Measurements from ENCODE around the gene D2HGDH. TPM values are rescaled to one million over a fixed set of nuclear protein-coding genes. Genes with fewer than 3 reads are reported as not detected.

Gene D2HGDH
- total and polyA plus RNA-seq, 2 of the 8 experiments (the other 6 are each of a cell fraction or from before 2014, with no cell fraction given) = 3.4 to 8.1 TPM

GRCh38 chr2:241811952-241812729 lies 77.7 kb downstream of the D2HGDH start:
- CTCF ChIA-PET (ENCODE audit: partially characterized antibody) = interaction anchor here (0.6 to 1.8 kb wide), 4 partner anchors 15 to 66 kb away, joined by 3 to 6 read pairs (median 3); no protein-coding TSS in a partner anchor
- no peaks in the 10 kb centered on the region for H4K20me1 ChIP-seq (replicated peaks in 1 of 2; ENCODE audit: control insufficient read depth in 1 of 2, insufficient read depth in 2 of 2, low read length in 2 of 2)
- 83% methylated on average over 15 of the region's 20 CpGs; no CpG with 5 or more reads in 1 of the 2 experiments for WGBS, 2 experiments (ENCODE audit: extremely low coverage in 1 of 2, insufficient coverage in 1 of 2, insufficient read length in 1 of 2, insufficient replicate concordance in 2 of 2, low coverage in 1 of 2, low lambda C conversion rate in 2 of 2, missing lambda C conversion rate in 1 of 2)
- no peak overlapping the region for H2BK15ac ChIP-seq (ENCODE audit: low read length)
- H3K18ac ChIP-seq (ENCODE audit: extremely low read depth, low read length) = no peak overlapping the region
- H3K27me3 ChIP-seq (replicated peaks in 1 of 4; ENCODE audit: control insufficient read depth in 3 of 4, extremely low read depth in 1 of 4, insufficient read depth in 3 of 4, low read length in 3 of 4) = no peaks in the 10 kb centered on the region; a peak in 3 of 7 replicates
- H2AFZ ChIP-seq (ENCODE audit: low read length) = no peak overlapping the region
- no peak overlapping the region for H3K14ac ChIP-seq (ENCODE audit: insufficient read length)
- H3K56ac ChIP-seq (replicated peaks; ENCODE audit: insufficient read length, low read depth, low read length) = no peak overlapping the region
- no peak overlapping the region for H2AK5ac ChIP-seq (ENCODE audit: low read depth, low read length)
- H3K4me2 ChIP-seq (ENCODE audit: insufficient read depth in 1 of 2, low read depth in 2 of 2, low read length in 2 of 2) = no peak overlapping the region
- peaks cover 0 to 9% (median 4%) of the 10 kb centered on the region in 4 experiments; a peak in 5 of 7 replicates for H3K4me1 ChIP-seq (replicated peaks in 1 of 4; ENCODE audit: control insufficient read depth in 3 of 4, insufficient read depth in 4 of 4, low read length in 3 of 4)
- H2BK120ac ChIP-seq (replicated peaks; ENCODE audit: low read depth, low read length) = no peak overlapping the region
- H4K8ac ChIP-seq (ENCODE audit: extremely low read depth, insufficient read depth, low read length) = no peak overlapping the region; the same call in 1 of the 2 replicates
- no peaks in the 10 kb centered on the region for H3K79me1 ChIP-seq (ENCODE audit: low read depth, low read length)
- H3K23ac ChIP-seq (ENCODE audit: insufficient read length) = no peak overlapping the region
- H2BK20ac ChIP-seq (ENCODE audit: low read length) = no peak overlapping the region
- no peaks in the 10 kb centered on the region for H3K9me3 ChIP-seq (ENCODE audit: insufficient read depth in 2 of 2, low read depth in 1 of 2, low read length in 1 of 2)
- POLR2A ChIA-PET (ENCODE audit: partially characterized antibody) = interaction anchor here (1.2 to 3.0 kb wide), 2 partner anchors 7 to 110 kb away, joined by 3 to 11 read pairs; partner anchors contain the start of gene ING5
- no peak for FAIRE-seq
- H3K27ac ChIP-seq (ENCODE audit: low read depth, low read length) = no peak overlapping the region
- H2BK5ac ChIP-seq (ENCODE audit: low read depth, low read length) = no peak overlapping the region
- H4K91ac ChIP-seq (replicated peaks; ENCODE audit: insufficient read length, low read length) = peak overlapping the region; percentile 54
- no peak for TF ChIP-seq SIN3A (conservative IDR thresholded peaks at IDR 0.05 in 1 of 2, IDR thresholded peaks at IDR 0.05 in 1 of 2; ENCODE audit: low read depth in 1 of 2, low read length in 2 of 2)
- TF ChIP-seq NANOG (IDR thresholded peaks at IDR 0.05; ENCODE audit: insufficient read depth, low read depth, low read length, poor library complexity, severe bottlenecking) = no peak
- no peak for TF ChIP-seq EGR1 (IDR thresholded peaks at IDR 0.05; ENCODE audit: borderline replicate concordance, low read depth, low read length)
- no peak for TF ChIP-seq POLR2A (IDR thresholded peaks at IDR 0.05; ENCODE audit: control extremely low read depth in 1 of 2, low read depth in 2 of 2, low read length in 2 of 2)
- no peak for TF ChIP-seq CEBPB (IDR thresholded peaks at IDR 0.05; ENCODE audit: low read depth, low read length)
- no peak for TF ChIP-seq RXRA (IDR thresholded peaks at IDR 0.05; ENCODE audit: insufficient read depth, low read depth, low read length)
- no peak for TF ChIP-seq CTBP2 (IDR thresholded peaks at IDR 0.05; ENCODE audit: borderline replicate concordance, insufficient read depth, insufficient read length, low read length)
- no peak overlapping the region for H3K4ac ChIP-seq (replicated peaks; ENCODE audit: insufficient read length, low read depth, low read length)
- no peaks in the 10 kb centered on the region for H3K36me3 ChIP-seq (ENCODE audit: control insufficient read depth in 2 of 4, insufficient read depth in 4 of 4, low read length in 3 of 4)
- DNase-seq (ENCODE audit: low read depth in 1 of 2, low spot score in 2 of 2) = no peak
- no peak overlapping the region for H3K4me3 ChIP-seq (ENCODE audit: extremely low read depth in 1 of 4, insufficient read depth in 2 of 4, low read depth in 3 of 4, low read length in 4 of 4)
- no peak overlapping the region for H3K9ac ChIP-seq (replicated peaks in 1 of 4; ENCODE audit: extremely low read depth in 1 of 4, low read depth in 3 of 4, low read length in 3 of 4)
- H3K23me2 ChIP-seq (ENCODE audit: low read depth, low read length) = no peaks in the 10 kb centered on the region
- no peak overlapping the region for H2BK12ac ChIP-seq (ENCODE audit: low read depth, low read length)
- no peaks in the 10 kb centered on the region for H3K79me2 ChIP-seq (ENCODE audit: control insufficient read depth in 1 of 2, insufficient read depth in 2 of 2, low read length in 2 of 2)
- H4K5ac ChIP-seq (ENCODE audit: insufficient read length, low read depth, low read length) = no peak overlapping the region
